Measurements from ENCODE around the gene NDUFV2.

The NDUFV2 gene

GRCh38 chr18:9067823-9068222, 34.7 kb upstream of the NDUFV2 start:
- TF ChIP-seq FOXP2 (optimal IDR thresholded peaks at IDR 0.05; ENCODE audit: borderline replicate concordance, extremely low read depth, extremely low read length, insufficient read depth) = no peak
- TF ChIP-seq SIN3A (IDR thresholded peaks at IDR 0.05; ENCODE audit: borderline replicate concordance, insufficient read depth, low read length) = no peak
- no peak for TF ChIP-seq POLR2AphosphoS5 (IDR thresholded peaks at IDR 0.05; ENCODE audit: low read depth, low read length)
- TF ChIP-seq TAF1 (IDR thresholded peaks at IDR 0.05; ENCODE audit: borderline replicate concordance, insufficient read depth, low read length) = no peak
- no peak for TF ChIP-seq REST (IDR thresholded peaks at IDR 0.05; ENCODE audit: insufficient read depth in 1 of 2, low read depth in 2 of 2, low read length in 2 of 2)

- TF ChIP-seq REST (IDR thresholded peaks at IDR 0.05; ENCODE audit: insufficient read depth in 1 of 2, low read depth in 2 of 2, low read length in 2 of 2) = no peak
- TF ChIP-seq POLR2AphosphoS5 (IDR thresholded peaks at IDR 0.05; ENCODE audit: low read depth, low read length) = no peak
- no peak for TF ChIP-seq TAF1 (IDR thresholded peaks at IDR 0.05; ENCODE audit: borderline replicate concordance, insufficient read depth, low read length)
- TF ChIP-seq SIN3A (IDR thresholded peaks at IDR 0.05; ENCODE audit: borderline replicate concordance, insufficient read depth, low read length) = no peak
- TF ChIP-seq FOXP2 (optimal IDR thresholded peaks at IDR 0.05; ENCODE audit: borderline replicate concordance, extremely low read depth, extremely low read length, insufficient read depth) = no peak
Observed at GRCh38 chr18:9068346-9068745, 34.2 kb upstream of the NDUFV2 start.

GRCh38 chr18:9069601-9070000, 32.9 kb upstream of the NDUFV2 start:
- TF ChIP-seq SIN3A (IDR thresholded peaks at IDR 0.05; ENCODE audit: borderline replicate concordance, insufficient read depth, low read length) = no peak
- no peak for TF ChIP-seq POLR2AphosphoS5 (IDR thresholded peaks at IDR 0.05; ENCODE audit: low read depth, low read length)
- TF ChIP-seq TAF1 (IDR thresholded peaks at IDR 0.05; ENCODE audit: borderline replicate concordance, insufficient read depth, low read length) = no peak
- no peak for TF ChIP-seq REST (IDR thresholded peaks at IDR 0.05; ENCODE audit: insufficient read depth in 1 of 2, low read depth in 2 of 2, low read length in 2 of 2)
- TF ChIP-seq FOXP2 (optimal IDR thresholded peaks at IDR 0.05; ENCODE audit: borderline replicate concordance, extremely low read depth, extremely low read length, insufficient read depth) = no peak

GRCh38 chr18:9070212-9070611, 32.3 kb upstream of the NDUFV2 start:
- TF ChIP-seq POLR2AphosphoS5 (IDR thresholded peaks at IDR 0.05; ENCODE audit: low read depth, low read length) (no peak), SIN3A (IDR thresholded peaks at IDR 0.05; ENCODE audit: borderline replicate concordance, insufficient read depth, low read length) (no peak), REST (IDR thresholded peaks at IDR 0.05; ENCODE audit: insufficient read depth in 1 of 2, low read depth in 2 of 2, low read length in 2 of 2) (no peak), FOXP2 (optimal IDR thresholded peaks at IDR 0.05; ENCODE audit: borderline replicate concordance, extremely low read depth, extremely low read length, insufficient read depth) (no peak), TAF1 (IDR thresholded peaks at IDR 0.05; ENCODE audit: borderline replicate concordance, insufficient read depth, low read length) (no peak)
